Smooth muscle cell of bladder (primary cell): ENCODE data around the gene MAK. TPM values are rescaled to one million over a fixed set of nuclear protein-coding genes. Genes with fewer than 3 reads are reported as not detected.

Source experiments
- total RNA-seq: library from RNA; depleted of rRNA; stranded (reverse); fragments of >200 nt; gene quantifications from 2 replicates; pipeline ENCODE4 v1.2.3, GENCODE V29; 2014

The MAK gene
- total RNA-seq: not detected in 2 replicates

GRCh38 chr6:10837995-10838793, at the start of gene MAK:
Gene MAK, minus strand, starts transcription at chr6:10838539. Its CDS starts 7,891 bp downstream, at chr6:10830648.

GRCh38 chr6:10886691-10887502, 48.6 kb upstream of the MAK start, which contains the start of gene SYCP2L:
Gene SYCP2L, plus strand, starts transcription at chr6:10887052. Its CDS starts 75 bp downstream, at chr6:10887127.

GRCh38 chr6:10747251-10747972, 90.9 kb downstream of the MAK start, which contains the start of gene TMEM14B:
Gene TMEM14B, plus strand, starts transcription at chr6:10747805. Its CDS starts 1,441 bp downstream, at chr6:10749246.

GRCh38 chr6:10722820-10723566, 115.3 kb downstream of the MAK start, which contains the start of gene TMEM14C:
Gene TMEM14C, plus strand, starts transcription at chr6:10723070. Its CDS starts 1,544 bp downstream, at chr6:10724614.

Other genes with a start within 250 kb of the MAK start
- gene C6orf52, start 143.9 kb downstream of the MAK start, total RNA-seq: 0.43 TPM in 1 of 2 replicates, not detected in the other
- 14.1 and 19.8 TPM in 2 replicates for gene PAK1IP1, start 143.6 kb downstream of the MAK start, total RNA-seq
- gene TMEM14C, start 115.5 kb downstream of the MAK start, total RNA-seq: 122 and 126 TPM in 2 replicates
- 79.8 and 88.0 TPM in 2 replicates for gene TMEM14B, start 90.7 kb downstream of the MAK start, total RNA-seq
- gene GCM2, start 43.5 kb upstream of the MAK start, total RNA-seq: not detected in 2 replicates
- 0.09 and 0.14 TPM in 2 replicates for gene SYCP2L, start 48.5 kb upstream of the MAK start, total RNA-seq
- gene ELOVL2, start 205.8 kb upstream of the MAK start, total RNA-seq: 3.9 and 18.9 TPM in 2 replicates